Right lobe of liver (tissue), 6 donors: ENCODE measurements around the gene AIMP1. TPM values are rescaled to one million over a fixed set of nuclear protein-coding genes. Genes with fewer than 3 reads are reported as not detected.

Experiments
- ATAC-seq, 4 donors: fragments of 200-7000 bp; cut with Tn5 transposase; one replicate each; pipeline ENCODE4 v1.9.1; 2020; ENCODE audit warnings: mild to moderate bottlenecking in 4 of 4, moderate library complexity in 4 of 4
- DNase-seq, 3 donors: peaks; one replicate each; pipeline ENCODE4 v3.0.0-alpha.2; 2020
- H3K27ac ChIP-seq, 3 donors: fragments of 200-600 bp; one replicate each; pipeline ENCODE4 v1.8.0; 2022
- H3K27me3 ChIP-seq, 2 donors: fragments of 200-600 bp; one replicate each; pipeline ENCODE4 v1.8.0; 2022
- H3K36me3 ChIP-seq, 4 donors: fragments of 200-600 bp; sonication (generic) in 1 of 4; one replicate each; pipeline versions ENCODE4 v1.5.1 to v1.8.0; 2017 to 2022; ENCODE audit warnings: control low read depth in 1 of 4
- H3K4me1 ChIP-seq, 4 donors: fragments of 200-600 bp; sonication (generic) in 1 of 4; one replicate each; pipeline versions ENCODE4 v1.5.1 to v1.8.0; 2017 to 2022; ENCODE audit warnings: control low read depth in 1 of 4
- H3K4me3 ChIP-seq, 3 donors: fragments of 200-600 bp; one replicate each; pipeline ENCODE4 v1.8.0; 2022
- H3K9me3 ChIP-seq, 4 donors: fragments of 200-600 bp; sonication (generic) in 1 of 4; one replicate each; pipeline versions ENCODE4 v1.5.1 to v1.8.0; 2017 to 2022; ENCODE audit warnings: control low read depth in 1 of 4
- POLR2A ChIP-seq: fragments of 450-650 bp; IDR thresholded peaks from one replicate; pipeline ENCODE4 v1.6.1; 2017; ENCODE audit warnings: antibody characterized with exemption, mild to moderate bottlenecking
- WGBS: methylation state at CpG from one replicate; pipeline ENCODE4 v1.1.6; 2018; ENCODE audit warnings: low coverage, low lambda C conversion rate; ENCODE audit not compliant: insufficient coverage; ENCODE audit errors: missing lambda C conversion rate; 5-methylcytosine and 5-hydroxymethylcytosine counted together
- intact Hi-C, 2 donors: fragments of 100-400 bp; cut with DNase I; formaldehyde crosslinking; loops; one replicate each; pipeline versions ENCODE4 v1.11.2 to v1.14.1; 2022
- total RNA-seq, 6 experiments: library from RNA; depleted of rRNA in 2 of 6; stranded (reverse); fragments of >200 nt in 2 of 6; fragmentation: NEBNext Ultra II Directional in 3 of 6; extraction: Animal tissue kit (Norgen Biotek cat#: 25700) in 3 of 6; gene quantifications; one replicate each; pipeline versions ENCODE4 v1.1.0 to v1.2.4, GENCODE V29; 2016 to 2023
- TF ChIP-seq, protein P1 (sequence below), 4 donors: fragments of 200-600 bp in 3 of 4; fragments of 450-650 bp in 1 of 4; IDR thresholded peaks; one replicate each; pipeline versions ENCODE4 v1.5.1 to v1.8.0; 2016 to 2022; ENCODE audit warnings: antibody characterized with exemption in 4 of 4, mild to moderate bottlenecking in 2 of 4
- donor health status: DM: no; HTN: yes; CAD: no.
- donor health status: DM: no; HTN: no; CAD: no.
- donor health status: DM: no; HTN: no; CAD: no.
- donor health status: DM: no; HTN: yes; CAD: no.
- donor health status: DM: no; HTN: yes; CAD: no.

Gene AIMP1
- total RNA-seq, 6 experiments from 2014 or later = 15.0 to 21.2 (median 16.7) TPM

GRCh38 chr4:106369456-106370060 is 53.2 kb downstream of the AIMP1 start:
- peak; percentile 49 to 65 (median 61) for ATAC-seq
- Histone ChIP-seq H3K36me3 (no peaks in the 10 kb centered on the region), H3K9me3 (no peaks in the 10 kb centered on the region), H3K27ac (no peak overlapping the region), H3K4me1 (no peaks in the 10 kb centered on the region), H3K27me3 (peaks cover 0 to 2% of the 10 kb centered on the region in 2 donors), H3K4me3 (no peak overlapping the region)
- intact Hi-C loops = no loop called here
- 25% methylated on average over 6 of the region's 6 CpGs for WGBS
- DNase-seq = no peak
- TF ChIP-seq, protein P1, sequence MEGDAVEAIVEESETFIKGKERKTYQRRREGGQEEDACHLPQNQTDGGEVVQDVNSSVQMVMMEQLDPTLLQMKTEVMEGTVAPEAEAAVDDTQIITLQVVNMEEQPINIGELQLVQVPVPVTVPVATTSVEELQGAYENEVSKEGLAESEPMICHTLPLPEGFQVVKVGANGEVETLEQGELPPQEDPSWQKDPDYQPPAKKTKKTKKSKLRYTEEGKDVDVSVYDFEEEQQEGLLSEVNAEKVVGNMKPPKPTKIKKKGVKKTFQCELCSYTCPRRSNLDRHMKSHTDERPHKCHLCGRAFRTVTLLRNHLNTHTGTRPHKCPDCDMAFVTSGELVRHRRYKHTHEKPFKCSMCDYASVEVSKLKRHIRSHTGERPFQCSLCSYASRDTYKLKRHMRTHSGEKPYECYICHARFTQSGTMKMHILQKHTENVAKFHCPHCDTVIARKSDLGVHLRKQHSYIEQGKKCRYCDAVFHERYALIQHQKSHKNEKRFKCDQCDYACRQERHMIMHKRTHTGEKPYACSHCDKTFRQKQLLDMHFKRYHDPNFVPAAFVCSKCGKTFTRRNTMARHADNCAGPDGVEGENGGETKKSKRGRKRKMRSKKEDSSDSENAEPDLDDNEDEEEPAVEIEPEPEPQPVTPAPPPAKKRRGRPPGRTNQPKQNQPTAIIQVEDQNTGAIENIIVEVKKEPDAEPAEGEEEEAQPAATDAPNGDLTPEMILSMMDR (IDR thresholded peaks at IDR 0.05) = peak; percentile 41 to 62 (median 56)
- TF ChIP-seq POLR2A = no peak

GRCh38 chr4:106370214-106370613 is 53.9 kb downstream of the AIMP1 start:
- H3K36me3 ChIP-seq = no peaks in the 10 kb centered on the region
- DNase-seq = no peak
- no peak for TF ChIP-seq POLR2A
- TF ChIP-seq, protein P1 (IDR thresholded peaks at IDR 0.05) = no peak
- ATAC-seq = no peak
- WGBS = 24% methylated on average over 2 of the region's 2 CpGs
- no peak overlapping the region for H3K27ac ChIP-seq
- H3K27me3 ChIP-seq = peaks cover 0 to 2% of the 10 kb centered on the region in 2 donors
- no peaks in the 10 kb centered on the region for H3K9me3 ChIP-seq
- no peak overlapping the region for H3K4me3 ChIP-seq
- intact Hi-C loops = no loop called here
- no peaks in the 10 kb centered on the region for H3K4me1 ChIP-seq

- TF ChIP-seq POLR2A = no peak
- TF ChIP-seq, protein P1 (IDR thresholded peaks at IDR 0.05) = no peak
- intact Hi-C loops = no loop called here
- no peak for DNase-seq
These were observed 54.8 kb downstream of the AIMP1 start for GRCh38 chr4:106371161-106371560.

DNA sequence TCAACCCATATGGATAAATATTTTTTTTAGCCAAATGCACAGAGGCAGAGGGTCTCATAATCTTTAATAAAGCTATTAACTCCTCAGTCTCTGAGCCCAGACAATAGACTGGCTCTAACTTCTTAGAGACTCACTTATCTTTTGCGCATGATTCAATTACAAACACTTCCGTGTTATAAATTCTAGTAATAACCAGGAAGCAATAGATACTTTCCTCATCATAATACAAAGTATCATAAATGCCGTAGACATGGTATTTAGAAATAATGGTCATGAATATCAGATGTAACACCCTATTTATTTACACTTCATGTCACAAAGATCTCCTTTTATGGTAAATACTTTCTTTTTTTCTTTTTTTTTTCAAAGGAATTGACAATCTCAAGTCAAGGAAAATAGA is 56.7 kb downstream of the AIMP1 start:
- WGBS = 59% methylated on average over 3 of the region's 3 CpGs
- TF ChIP-seq, protein P1 (IDR thresholded peaks at IDR 0.05) = no peak
- TF ChIP-seq POLR2A = no peak
- no peak overlapping the region for H3K4me3 ChIP-seq
- no peaks in the 10 kb centered on the region for H3K36me3 ChIP-seq
- H3K27me3 ChIP-seq = peaks cover 0 to 2% of the 10 kb centered on the region in 2 donors
- intact Hi-C loops = no loop called here
- H3K9me3 ChIP-seq = no peaks in the 10 kb centered on the region
- no peak for DNase-seq
- H3K4me1 ChIP-seq = no peaks in the 10 kb centered on the region
- H3K27ac ChIP-seq = no peak overlapping the region
- no peak for ATAC-seq

More at GRCh38 chr4:106371161-106371560, 54.8 kb downstream of the AIMP1 start:
- H3K4me1 ChIP-seq = no peaks in the 10 kb centered on the region
- peaks cover 0 to 2% of the 10 kb centered on the region in 2 donors for H3K27me3 ChIP-seq
- H3K27ac ChIP-seq = no peak overlapping the region
- H3K36me3 ChIP-seq = no peaks in the 10 kb centered on the region
- no peak for ATAC-seq
- no peak overlapping the region for H3K4me3 ChIP-seq
- no peaks in the 10 kb centered on the region for H3K9me3 ChIP-seq

GRCh38 chr4:106380179-106380578 is 63.8 kb downstream of the AIMP1 start:
- no peak overlapping the region for H3K4me3 ChIP-seq
- ATAC-seq (no peak), DNase-seq (no peak)
- H3K27me3 ChIP-seq = no peaks in the 10 kb centered on the region
- TF ChIP-seq POLR2A = no peak
- TF ChIP-seq, protein P1 (IDR thresholded peaks at IDR 0.05) = no peak
- intact Hi-C loops = no loop called here
- no peaks in the 10 kb centered on the region for H3K9me3 ChIP-seq
- no peaks in the 10 kb centered on the region for H3K4me1 ChIP-seq
- H3K36me3 ChIP-seq = no peaks in the 10 kb centered on the region
- no peak overlapping the region for H3K27ac ChIP-seq
